Adrenal gland (tissue), 5 donors: ENCODE measurements around the gene ATP12A.

Source experiments
- CTCF ChIP-seq, 6 experiments: fragments of 450-650 bp in 4 of 6; fragments of 200-600 bp in 2 of 6; sonication (generic) in 1 of 6; IDR thresholded peaks; 1 replicate in 5 of 6; 2 replicates in 1 of 6; pipeline versions ENCODE4 v1.5.1 to v1.8.0; 2016 to 2021; ENCODE audit warnings: antibody characterized with exemption in 6 of 6, mild to moderate bottlenecking in 2 of 6, moderate library complexity in 1 of 6
- POLR2A ChIP-seq, 2 donors: fragments of 450-650 bp; IDR thresholded peaks; one replicate each; pipeline ENCODE4 v1.6.1; 2017; ENCODE audit warnings: antibody characterized with exemption in 2 of 2, mild to moderate bottlenecking in 2 of 2, moderate library complexity in 1 of 2
- donor health status: DM: no; HTN: no; CAD: no.

- TF ChIP-seq CTCF (IDR thresholded peaks at IDR 0.05) (no peak), POLR2A (IDR thresholded peaks at IDR 0.05) (no peak)
Observed at GRCh38 chr13:24692561-24692960, 12.4 kb downstream of the ATP12A start.
